Gastrocnemius medialis (tissue), 4 donors: ENCODE measurements around the gene KLHL13. TPM values are rescaled to one million over a fixed set of nuclear protein-coding genes. Genes with fewer than 3 reads are reported as not detected.
"Not testable (repeated sequence)": the region's sequence is repeated elsewhere in the genome, so short reads cannot be mapped to it uniquely, and the experiment has no call there.

Experiments
- ATAC-seq, 2 donors: fragments of 150-250 bp; one replicate each; pipeline ENCODE4 v1.9.1; 2016
- DNase-seq, 2 donors: peaks; one replicate each; pipeline ENCODE4 v3.0.0-alpha.2; 2019
- H3K27ac ChIP-seq, 4 donors: fragments of 200-600 bp; sonication (generic); 1 replicate in 1 of 4; 2 replicates in 3 of 4; pipeline ENCODE4 v1.5.1; 2016 to 2018; ENCODE audit warnings: mild to moderate bottlenecking in 2 of 4, moderate library complexity in 1 of 4
- H3K27me3 ChIP-seq, 3 donors: fragments of 200-600 bp; sonication (generic) in 2 of 3; 1 replicate in 1 of 3; 2 replicates in 2 of 3; pipeline versions ENCODE4 v1.5.1 to v1.6.0; 2016 to 2019; ENCODE audit warnings: mild to moderate bottlenecking in 1 of 3, moderate library complexity in 1 of 3
- H3K36me3 ChIP-seq, 2 donors: fragments of 200-600 bp; sonication (generic) in 1 of 2; one replicate each; pipeline ENCODE4 v1.5.1; 2017 to 2018
- H3K4me1 ChIP-seq, 2 donors: fragments of 200-600 bp; sonication (generic) in 1 of 2; one replicate each; pipeline ENCODE4 v1.5.1; 2016 to 2017; ENCODE audit warnings: mild to moderate bottlenecking in 2 of 2
- H3K4me3 ChIP-seq, 4 donors: fragments of 200-600 bp; sonication (generic) in 3 of 4; 1 replicate in 1 of 4; 2 replicates in 3 of 4; pipeline ENCODE4 v1.5.1; 2016 to 2019; ENCODE audit warnings: mild to moderate bottlenecking in 2 of 4
- H3K9me3 ChIP-seq, 3 donors: fragments of 200-600 bp; sonication (generic) in 2 of 3; 1 replicate in 1 of 3; 2 replicates in 2 of 3; pipeline ENCODE4 v1.5.1; 2016 to 2019
- POLR2A ChIP-seq, 2 donors: fragments of 450-650 bp; IDR thresholded peaks; one replicate each; pipeline ENCODE4 v1.6.1; 2017; ENCODE audit warnings: antibody characterized with exemption in 2 of 2, mild to moderate bottlenecking in 2 of 2, moderate library complexity in 2 of 2
- in situ Hi-C, 4 donors: fragments of 200-750 bp; cut with MboI; loops; one replicate each; pipeline versions ENCODE4 v1.15.0 to v1.8.0; 2017; ENCODE audit warnings: low sequenced_read_pairs in 4 of 4
- intact Hi-C: fragments of 100-400 bp; cut with DNase I; formaldehyde crosslinking; loops from one replicate; pipeline ENCODE4 v1.15.1; 2023; ENCODE audit warnings: low total_unique reads
- total RNA-seq, 4 donors: library from RNA; depleted of rRNA; stranded (reverse); fragments of >200 nt; gene quantifications; one replicate each; pipeline versions ENCODE4 v1.1.0 to v1.2.3, GENCODE V29; 2016
- TF ChIP-seq, protein P1 (sequence below), 5 experiments: fragments of 450-650 bp in 3 of 5; fragments of 200-600 bp in 2 of 5; sonication (generic) in 2 of 5; IDR thresholded peaks in 4 of 5; conservative IDR thresholded peaks in 1 of 5; 1 replicate in 4 of 5; 2 replicates in 1 of 5; pipeline ENCODE4 v1.5.1; 2016 to 2019; ENCODE audit warnings: antibody characterized with exemption in 5 of 5, mild to moderate bottlenecking in 3 of 5, moderate library complexity in 3 of 5

Gene KLHL13
- total RNA-seq, 4 donors from 2014 or later: 0.87 to 3.4 (median 1.0) TPM

DNA sequence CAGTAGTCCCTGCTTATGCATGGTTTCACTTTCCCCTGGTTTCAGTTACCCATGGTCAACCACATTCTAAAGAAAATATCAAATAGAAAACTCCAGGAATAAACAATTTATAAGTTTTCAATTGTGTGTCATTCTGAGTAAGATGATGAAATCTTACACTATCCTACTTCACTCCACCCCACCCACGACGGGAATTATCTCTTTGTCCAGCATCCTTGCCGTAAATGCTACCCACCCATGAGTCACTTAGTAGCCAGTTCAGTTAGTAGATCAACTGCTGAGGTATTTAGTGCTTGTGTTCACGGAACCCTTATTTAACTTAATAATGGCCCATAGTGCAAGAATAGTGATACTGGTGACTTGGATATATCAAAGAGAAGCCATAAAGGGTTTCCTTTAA lies 91.4 kb downstream of the KLHL13 start:
- no peaks in the 10 kb centered on the region for H3K9me3 ChIP-seq
- ATAC-seq (no peak), DNase-seq (no peak)
- H3K4me3 ChIP-seq: no peak overlapping the region
- in situ Hi-C loops (no loop called here), intact Hi-C loops (no loop called here)
- no peak overlapping the region for H3K27ac ChIP-seq
- no peaks in the 10 kb centered on the region for H3K36me3 ChIP-seq
- TF ChIP-seq, protein P1, sequence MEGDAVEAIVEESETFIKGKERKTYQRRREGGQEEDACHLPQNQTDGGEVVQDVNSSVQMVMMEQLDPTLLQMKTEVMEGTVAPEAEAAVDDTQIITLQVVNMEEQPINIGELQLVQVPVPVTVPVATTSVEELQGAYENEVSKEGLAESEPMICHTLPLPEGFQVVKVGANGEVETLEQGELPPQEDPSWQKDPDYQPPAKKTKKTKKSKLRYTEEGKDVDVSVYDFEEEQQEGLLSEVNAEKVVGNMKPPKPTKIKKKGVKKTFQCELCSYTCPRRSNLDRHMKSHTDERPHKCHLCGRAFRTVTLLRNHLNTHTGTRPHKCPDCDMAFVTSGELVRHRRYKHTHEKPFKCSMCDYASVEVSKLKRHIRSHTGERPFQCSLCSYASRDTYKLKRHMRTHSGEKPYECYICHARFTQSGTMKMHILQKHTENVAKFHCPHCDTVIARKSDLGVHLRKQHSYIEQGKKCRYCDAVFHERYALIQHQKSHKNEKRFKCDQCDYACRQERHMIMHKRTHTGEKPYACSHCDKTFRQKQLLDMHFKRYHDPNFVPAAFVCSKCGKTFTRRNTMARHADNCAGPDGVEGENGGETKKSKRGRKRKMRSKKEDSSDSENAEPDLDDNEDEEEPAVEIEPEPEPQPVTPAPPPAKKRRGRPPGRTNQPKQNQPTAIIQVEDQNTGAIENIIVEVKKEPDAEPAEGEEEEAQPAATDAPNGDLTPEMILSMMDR (IDR thresholded peaks at IDR 0.05 in 4 of 5, conservative IDR thresholded peaks at IDR 0.05 in 1 of 5): no peak
- no peak for TF ChIP-seq POLR2A (IDR thresholded peaks at IDR 0.05)
- H3K27me3 ChIP-seq: no peaks in the 10 kb centered on the region
- no peaks in the 10 kb centered on the region for H3K4me1 ChIP-seq

DNA sequence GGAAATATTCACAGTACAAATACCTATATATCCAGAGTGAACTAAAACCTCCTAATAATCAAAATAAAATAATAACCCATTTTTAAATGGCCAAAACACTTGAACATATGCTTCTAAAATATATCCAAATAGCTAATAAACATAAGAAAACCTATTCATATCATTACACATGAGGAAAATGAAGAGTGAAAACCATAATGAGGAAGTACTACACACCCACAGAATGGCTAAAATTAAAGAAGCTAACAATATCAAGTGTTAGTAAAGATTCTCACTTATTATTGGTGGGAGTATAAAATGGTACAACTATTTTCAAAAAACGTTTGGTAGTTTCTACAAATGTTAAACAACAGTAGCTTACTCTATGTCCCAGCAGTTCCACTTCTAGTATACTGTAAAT lies 92.1 kb downstream of the KLHL13 start:
- no peak for TF ChIP-seq POLR2A (IDR thresholded peaks at IDR 0.05)
- TF ChIP-seq, protein P1 (IDR thresholded peaks at IDR 0.05 in 4 of 5, conservative IDR thresholded peaks at IDR 0.05 in 1 of 5): no peak
- intact Hi-C loops (no loop called here), in situ Hi-C loops (no loop called here)
- ATAC-seq (no peak), DNase-seq (no peak)
- no peak overlapping the region for H3K4me3 ChIP-seq
- H3K4me1 ChIP-seq: no peaks in the 10 kb centered on the region
- H3K9me3 ChIP-seq: no peaks in the 10 kb centered on the region
- H3K36me3 ChIP-seq: no peaks in the 10 kb centered on the region
- no peaks in the 10 kb centered on the region for H3K27me3 ChIP-seq
- H3K27ac ChIP-seq: no peak overlapping the region

DNA sequence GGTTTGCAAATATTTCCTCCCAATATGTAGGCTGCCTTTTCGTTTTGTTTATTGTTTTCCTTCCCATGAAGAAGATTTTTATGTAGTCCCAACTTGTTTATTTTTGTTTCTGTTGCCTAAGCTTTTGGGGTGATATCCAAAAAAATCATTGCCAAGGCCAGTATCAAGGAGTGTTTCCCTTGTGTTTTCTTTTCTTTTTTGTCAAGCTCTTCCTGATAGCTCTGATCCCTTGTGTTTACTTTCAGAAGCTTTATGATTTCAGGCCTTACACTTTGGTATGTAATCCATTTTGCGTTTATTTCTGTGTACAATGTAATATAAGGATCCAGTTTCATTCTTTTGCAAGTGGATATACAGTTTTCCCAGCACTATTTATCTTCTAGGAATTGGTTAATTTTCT lies 93.9 kb downstream of the KLHL13 start:
- H3K27me3 ChIP-seq: no peaks in the 10 kb centered on the region
- no peak for TF ChIP-seq POLR2A (IDR thresholded peaks at IDR 0.05)
- TF ChIP-seq, protein P1 (IDR thresholded peaks at IDR 0.05 in 4 of 5, conservative IDR thresholded peaks at IDR 0.05 in 1 of 5): no peak
- H3K27ac ChIP-seq: no peak overlapping the region
- no peaks in the 10 kb centered on the region for H3K9me3 ChIP-seq
- ATAC-seq: no peak
- in situ Hi-C loops (no loop called here), intact Hi-C loops (no loop called here)
- H3K36me3 ChIP-seq: no peaks in the 10 kb centered on the region
- no peak for DNase-seq
- H3K4me1 ChIP-seq: no peaks in the 10 kb centered on the region
- H3K4me3 ChIP-seq: no peak overlapping the region

DNA sequence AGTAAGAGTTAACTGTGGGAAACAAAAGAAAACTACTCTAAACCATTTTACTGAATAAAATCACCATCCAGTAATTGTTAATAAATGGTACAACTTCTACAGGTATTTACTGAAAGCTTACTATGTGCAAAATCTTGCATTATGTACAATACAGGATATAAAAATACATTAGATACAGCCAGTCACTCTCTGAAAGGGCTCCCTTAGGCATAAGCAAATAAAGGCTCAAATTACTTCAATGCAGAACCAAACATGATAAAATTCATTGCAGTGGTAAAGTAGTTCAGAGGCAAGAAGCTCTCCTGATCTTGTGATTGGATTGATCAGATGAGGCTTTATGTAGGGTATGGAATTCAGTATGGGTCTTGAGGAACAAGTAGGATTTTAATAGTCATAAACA lies 100.2 kb downstream of the KLHL13 start:
- in situ Hi-C loops: no loop called here
- no peaks in the 10 kb centered on the region for H3K4me1 ChIP-seq
- intact Hi-C loops: no loop called here

DNA sequence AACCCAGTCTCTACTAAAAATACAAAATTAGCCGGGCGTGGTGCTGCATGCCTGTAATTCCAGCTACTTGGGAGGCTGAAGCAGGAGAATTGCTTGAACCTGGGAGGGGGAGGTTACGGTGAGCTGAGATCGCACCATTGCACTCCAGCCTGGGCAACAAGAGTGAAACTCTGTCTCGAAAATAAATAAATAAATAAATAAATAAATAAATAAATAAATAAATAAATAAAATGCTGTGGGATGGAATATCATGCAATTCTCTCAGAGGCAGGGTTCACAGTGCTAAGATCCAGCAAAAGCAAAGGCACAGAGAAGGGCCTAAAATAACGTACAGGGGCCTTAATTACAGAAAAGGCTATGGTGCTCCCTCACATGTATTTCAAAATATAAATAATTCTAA lies 114.2 kb downstream of the KLHL13 start:
- H3K27me3 ChIP-seq, DNase-seq, H3K4me1 ChIP-seq, in situ Hi-C loops, intact Hi-C loops, H3K9me3 ChIP-seq, H3K4me3 ChIP-seq, H3K36me3 ChIP-seq, ATAC-seq, H3K27ac ChIP-seq: not testable (repeated sequence)

More for the DNA sequence above, 100.2 kb downstream of the KLHL13 start:
- DNase-seq (no peak), ATAC-seq (no peak)
- no peak overlapping the region for H3K27ac ChIP-seq
- no peak for TF ChIP-seq POLR2A (IDR thresholded peaks at IDR 0.05)
- TF ChIP-seq, protein P1 (IDR thresholded peaks at IDR 0.05 in 4 of 5, conservative IDR thresholded peaks at IDR 0.05 in 1 of 5): no peak
- no peak overlapping the region for H3K4me3 ChIP-seq
- no peaks in the 10 kb centered on the region for H3K27me3 ChIP-seq
- H3K9me3 ChIP-seq: no peaks in the 10 kb centered on the region
- H3K36me3 ChIP-seq: no peaks in the 10 kb centered on the region
